Keratinocyte (primary cell): ENCODE results near the gene NEK10. TPM values are rescaled to one million over a fixed set of nuclear protein-coding genes. Genes with fewer than 3 reads are reported as not detected.

Experiments used
- DNase-seq: peaks from one replicate; pipeline ENCODE4 v3.0.0-alpha.2; 2011; ENCODE audit warnings: low read depth, missing footprints, low spot score
- FAIRE-seq: peaks from 2 replicates; lab custom pipeline; 2011; peaks lifted over from hg19 to GRCh38; lab: Jason Lieb, UNC
- H2AFZ ChIP-seq: 2 replicates; pipeline ENCODE4 v1.6.0; 2012; ENCODE audit warnings: low read length, control low read depth, inconsistent platforms; ENCODE audit not compliant: control insufficient read depth
- H3K27ac ChIP-seq: 2 replicates; pipeline ENCODE4 v1.5.1; 2011; ENCODE audit warnings: low read length; ENCODE audit not compliant: control insufficient read depth, insufficient read depth
- H3K27me3 ChIP-seq: 3 replicates; pipeline ENCODE4 v1.6.0; 2011; ENCODE audit warnings: low read length; ENCODE audit not compliant: control insufficient read depth, insufficient read depth; ENCODE audit errors: extremely low read depth
- H3K36me3 ChIP-seq, 2 experiments: 2 replicates in 1 of 2; 3 replicates in 1 of 2; pipeline ENCODE4 v1.5.1; 2011; ENCODE audit warnings: low read length in 2 of 2, mild to moderate bottlenecking in 1 of 2; ENCODE audit not compliant: control insufficient read depth in 2 of 2, insufficient read depth in 2 of 2; ENCODE audit errors: extremely low read depth in 1 of 2
- H3K4me1 ChIP-seq: 3 replicates; pipeline ENCODE4 v1.5.1; 2011; ENCODE audit warnings: low read length; ENCODE audit not compliant: control insufficient read depth, insufficient read depth; ENCODE audit errors: extremely low read depth
- H3K4me2 ChIP-seq: 3 replicates; pipeline ENCODE4 v1.6.0; 2011; ENCODE audit warnings: low read depth, low read length; ENCODE audit not compliant: control insufficient read depth, insufficient read depth; ENCODE audit errors: extremely low read depth
- H3K4me3 ChIP-seq, 3 experiments: fragments of 200-600 bp in 1 of 3; sonication (generic) in 1 of 3; 2 replicates in 2 of 3; 3 replicates in 1 of 3; pipeline ENCODE4 v1.5.1; 2011 to 2016; ENCODE audit warnings: low read length in 3 of 3, mild to moderate bottlenecking in 3 of 3, control low read depth in 2 of 3, inconsistent platforms in 1 of 3, low read depth in 1 of 3, mixed read lengths in 1 of 3, mixed run types in 1 of 3, moderate library complexity in 1 of 3; ENCODE audit not compliant: control insufficient read depth in 2 of 3, insufficient read depth in 2 of 3; ENCODE audit errors: extremely low read depth in 1 of 3
- H3K79me2 ChIP-seq: 2 replicates; pipeline ENCODE4 v1.6.0; 2012; ENCODE audit warnings: low read length; ENCODE audit not compliant: control insufficient read depth, insufficient read depth
- H3K9ac ChIP-seq: 3 replicates; pipeline ENCODE4 v1.6.0; 2011; ENCODE audit warnings: low read length; ENCODE audit not compliant: control insufficient read depth, insufficient read depth; ENCODE audit errors: extremely low read depth
- H3K9me1 ChIP-seq: 3 replicates; pipeline ENCODE4 v1.6.0; 2011; ENCODE audit warnings: low read length; ENCODE audit not compliant: control insufficient read depth, insufficient read depth; ENCODE audit errors: extremely low read depth
- H3K9me3 ChIP-seq: 2 replicates; pipeline ENCODE4 v1.5.1; 2012; ENCODE audit warnings: low read depth, low read length; ENCODE audit not compliant: control insufficient read depth
- H4K20me1 ChIP-seq: 3 replicates; pipeline ENCODE4 v1.6.0; 2011; ENCODE audit warnings: low read length; ENCODE audit not compliant: control insufficient read depth, insufficient read depth; ENCODE audit errors: extremely low read depth
- EZH2 ChIP-seq: IDR thresholded peaks from one replicate; pipeline ENCODE4 v1.6.1; 2012; ENCODE audit warnings: inconsistent platforms, mild to moderate bottlenecking, low read length, moderate library complexity
- dilution Hi-C: fragments of 300-500 bp; cut with MboI; formaldehyde crosslinking; loops from one replicate; pipeline ENCODE4 v1.7.0; 2020; ENCODE audit warnings: low sequenced_read_pairs; ENCODE audit not compliant: extremely low pct_ligation_motif_present
- polyA plus RNA-seq, 5 experiments: library from polyadenylated mRNA; depleted of rRNA in 3 of 5; stranded (reverse) in 3 of 5; stranded (forward) in 1 of 5; unstranded in 1 of 5; fragments of >200 nt; gene quantifications; 1 replicate in 1 of 5; 2 replicates in 3 of 5; 3 replicates in 1 of 5; pipeline versions ENCODE4 v1.2.1 to v1.2.3, GENCODE V29; 2011 to 2012; ENCODE audit warnings: missing spikeins in 2 of 5, low read depth in 1 of 5, low replicate concordance in 1 of 5
- TF ChIP-seq, protein P1 (sequence below), 3 experiments: IDR thresholded peaks in 1 of 3; conservative IDR thresholded peaks in 1 of 3; optimal IDR thresholded peaks in 1 of 3; 2 replicates in 2 of 3; 3 replicates in 1 of 3; pipeline versions ENCODE3 to v1.5.1; 2011; ENCODE audit warnings: low read length in 3 of 3, mild to moderate bottlenecking in 3 of 3, moderate library complexity in 2 of 3, control low read depth in 1 of 3, inconsistent platforms in 1 of 3; ENCODE audit not compliant: insufficient read depth in 2 of 3; ENCODE audit errors: extremely low read depth in 1 of 3

NEK10 gene
- polyA plus RNA-seq, 1 donor (not counting 4 experiments of a cell fraction or from before 2014, with no cell fraction given): 0.98 TPM

DNA sequence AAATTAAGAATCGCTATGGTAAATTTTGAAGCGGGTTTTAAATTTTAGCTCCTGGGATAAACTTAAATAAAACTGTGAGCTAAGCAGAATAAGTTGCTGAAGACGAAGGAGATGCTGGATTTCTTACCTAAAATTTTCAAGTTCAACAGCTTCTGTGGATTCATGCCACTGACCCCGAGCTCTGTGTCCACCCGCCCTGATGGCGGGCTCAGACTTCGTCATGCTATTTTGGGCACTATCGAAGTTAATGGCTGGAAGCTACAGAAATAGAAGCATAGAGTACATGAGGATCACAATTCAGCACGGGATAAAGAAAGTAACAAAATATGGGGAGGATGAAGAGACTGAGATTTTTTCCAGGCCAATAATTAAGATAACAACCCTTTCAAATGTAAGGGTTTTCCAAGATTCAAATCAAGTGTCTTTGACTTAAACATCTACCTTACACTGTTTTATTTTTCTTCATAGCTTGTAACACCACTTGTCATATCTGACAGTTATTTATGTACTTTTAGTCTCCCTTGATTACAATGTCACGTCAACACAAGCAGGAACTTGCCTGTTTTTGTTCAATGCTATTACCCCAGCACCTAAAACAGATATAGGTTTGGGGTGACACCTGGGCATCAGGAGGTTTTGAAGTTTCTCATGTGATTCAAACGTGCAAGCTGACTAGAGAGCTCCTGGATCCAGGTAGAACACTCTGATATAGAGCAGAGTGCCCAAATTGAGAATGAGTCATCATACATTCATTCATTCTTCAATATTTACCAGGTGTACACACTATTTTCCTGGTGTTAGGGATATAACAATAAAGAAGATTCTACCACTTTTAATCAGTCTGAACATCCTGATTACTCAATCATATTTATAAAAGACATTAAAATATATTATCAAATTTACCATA, 23.0 kb downstream of the NEK10 start:
- TF ChIP-seq EZH2: no peak
- TF ChIP-seq, protein P1, sequence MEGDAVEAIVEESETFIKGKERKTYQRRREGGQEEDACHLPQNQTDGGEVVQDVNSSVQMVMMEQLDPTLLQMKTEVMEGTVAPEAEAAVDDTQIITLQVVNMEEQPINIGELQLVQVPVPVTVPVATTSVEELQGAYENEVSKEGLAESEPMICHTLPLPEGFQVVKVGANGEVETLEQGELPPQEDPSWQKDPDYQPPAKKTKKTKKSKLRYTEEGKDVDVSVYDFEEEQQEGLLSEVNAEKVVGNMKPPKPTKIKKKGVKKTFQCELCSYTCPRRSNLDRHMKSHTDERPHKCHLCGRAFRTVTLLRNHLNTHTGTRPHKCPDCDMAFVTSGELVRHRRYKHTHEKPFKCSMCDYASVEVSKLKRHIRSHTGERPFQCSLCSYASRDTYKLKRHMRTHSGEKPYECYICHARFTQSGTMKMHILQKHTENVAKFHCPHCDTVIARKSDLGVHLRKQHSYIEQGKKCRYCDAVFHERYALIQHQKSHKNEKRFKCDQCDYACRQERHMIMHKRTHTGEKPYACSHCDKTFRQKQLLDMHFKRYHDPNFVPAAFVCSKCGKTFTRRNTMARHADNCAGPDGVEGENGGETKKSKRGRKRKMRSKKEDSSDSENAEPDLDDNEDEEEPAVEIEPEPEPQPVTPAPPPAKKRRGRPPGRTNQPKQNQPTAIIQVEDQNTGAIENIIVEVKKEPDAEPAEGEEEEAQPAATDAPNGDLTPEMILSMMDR (optimal IDR thresholded peaks at IDR 0.05 in 1 of 3, IDR thresholded peaks at IDR 0.05 in 1 of 3, conservative IDR thresholded peaks at IDR 0.05 in 1 of 3; ENCODE audit: extremely low read depth in 1 of 3, insufficient read depth in 2 of 3, low read length in 3 of 3): no peak
- peak; percentile 43 for FAIRE-seq

DNA sequence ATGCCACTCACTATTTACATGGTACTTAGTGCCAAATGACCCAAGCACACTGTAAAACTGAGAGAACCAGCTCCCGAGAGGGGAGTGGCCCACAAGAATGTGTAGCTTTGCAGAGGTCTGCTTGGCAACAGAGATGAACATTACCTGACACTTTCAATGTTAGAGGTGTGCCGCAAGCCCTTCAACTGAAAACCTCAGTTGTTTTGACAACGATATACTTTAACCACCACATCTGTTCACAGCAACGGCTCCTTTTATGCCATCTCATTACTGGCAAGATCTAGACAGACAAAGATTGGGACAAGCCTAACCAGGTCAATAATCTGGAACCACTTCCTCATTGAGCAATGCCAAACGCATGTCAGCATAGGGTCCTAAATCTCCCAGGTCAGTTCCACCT, 23.7 kb downstream of the NEK10 start:
- TF ChIP-seq EZH2: no peak
- TF ChIP-seq, protein P1 (optimal IDR thresholded peaks at IDR 0.05 in 1 of 3, IDR thresholded peaks at IDR 0.05 in 1 of 3, conservative IDR thresholded peaks at IDR 0.05 in 1 of 3; ENCODE audit: extremely low read depth in 1 of 3, insufficient read depth in 2 of 3, low read length in 3 of 3): no peak
- DNase-seq: no peak
- Histone ChIP-seq H3K36me3 (no peaks in the 10 kb centered on the region), H3K9me3 (no peaks in the 10 kb centered on the region), H3K27ac (no peak overlapping the region), H3K4me2 (no peak overlapping the region), H3K9me1 (no peaks in the 10 kb centered on the region), H3K4me1 (peaks cover 25% of the 10 kb centered on the region), H2AFZ (no peak overlapping the region), H3K9ac (no peak overlapping the region), H3K27me3 (no peaks in the 10 kb centered on the region), H3K79me2 (no peaks in the 10 kb centered on the region), H4K20me1 (no peaks in the 10 kb centered on the region), H3K4me3 (no peak overlapping the region)
- dilution Hi-C loops: no loop called here
- peak; percentile 23 for FAIRE-seq

More for the DNA sequence above, 23.0 kb downstream of the NEK10 start:
- no peak overlapping the region for H2AFZ ChIP-seq
- no peaks in the 10 kb centered on the region for H3K79me2 ChIP-seq
- dilution Hi-C loops: no loop called here
- H3K4me2 ChIP-seq: no peak overlapping the region
- peaks cover 25% of the 10 kb centered on the region for H3K4me1 ChIP-seq
- no peaks in the 10 kb centered on the region for H3K36me3 ChIP-seq
- no peaks in the 10 kb centered on the region for H3K27me3 ChIP-seq
- no peak overlapping the region for H3K4me3 ChIP-seq
- no peaks in the 10 kb centered on the region for H3K9me1 ChIP-seq
- DNase-seq: no peak
- no peak overlapping the region for H3K27ac ChIP-seq
- no peaks in the 10 kb centered on the region for H3K9me3 ChIP-seq
- no peaks in the 10 kb centered on the region for H4K20me1 ChIP-seq
- no peak overlapping the region for H3K9ac ChIP-seq
